HepG2 (cell line): ENCODE results near the gene SSC4D. TPM values are rescaled to one million over a fixed set of nuclear protein-coding genes. Genes with fewer than 3 reads are reported as not detected.

Experiments
- ARID2 ChIP-seq: sonication (generic); formaldehyde crosslinking; IDR thresholded peaks from 2 replicates; pipeline ENCODE4 v1.8.1; 2022; ENCODE audit warnings: mild to moderate bottlenecking, missing genetic modification reagents, borderline replicate concordance
- ARNT2 ChIP-seq: sonication (generic); formaldehyde crosslinking; IDR thresholded peaks from 2 replicates; pipeline ENCODE4 v1.8.0; 2022; ENCODE audit warnings: mild to moderate bottlenecking, low read depth, missing genetic modification reagents, moderate library complexity
- DR1 ChIP-seq: sonication (generic); formaldehyde crosslinking; IDR thresholded peaks from 2 replicates; pipeline ENCODE4 v1.8.0; 2021; ENCODE audit warnings: mild to moderate bottlenecking, missing genetic modification reagents, inconsistent platforms
- GFI1 ChIP-seq: sonication (generic); formaldehyde crosslinking; IDR thresholded peaks from 2 replicates; pipeline ENCODE4 v1.5.0; 2020; ENCODE audit warnings: missing genetic modification reagents, mild to moderate bottlenecking, borderline replicate concordance
- MYNN ChIP-seq: sonication (generic); formaldehyde crosslinking; IDR thresholded peaks from 2 replicates; pipeline ENCODE4 v1.4.0; 2020; ENCODE audit warnings: mild to moderate bottlenecking, low read depth, missing genetic modification reagents
- NR2C2 ChIP-seq: sonication (generic); formaldehyde crosslinking; IDR thresholded peaks from 2 replicates; pipeline ENCODE4 v1.4.0; 2020; ENCODE audit warnings: missing genetic modification reagents, mild to moderate bottlenecking, moderate library complexity, borderline replicate concordance
- PHF8 ChIP-seq: sonication (generic); formaldehyde crosslinking; IDR thresholded peaks from 2 replicates; pipeline ENCODE4 v1.5.0; 2020; ENCODE audit warnings: missing genetic modification reagents
- POLR2AphosphoS2 ChIP-seq: IDR thresholded peaks from 2 replicates; pipeline ENCODE4 v1.6.1; 2011; ENCODE audit warnings: low read depth, low read length, improper control_type of control experiment
- SIN3A ChIP-seq: IDR thresholded peaks from 2 replicates; pipeline ENCODE4 v1.6.1; 2011; ENCODE audit warnings: low read depth, mild to moderate bottlenecking, control low read depth, low read length, borderline replicate concordance
- ZBTB38 ChIP-seq: sonication (generic); formaldehyde crosslinking; IDR thresholded peaks from 2 replicates; pipeline ENCODE4 v1.5.1; 2020; ENCODE audit warnings: mild to moderate bottlenecking, missing genetic modification reagents
- ZNF235 ChIP-seq: sonication (generic); formaldehyde crosslinking; IDR thresholded peaks from 2 replicates; pipeline ENCODE4 v1.8.1; 2023; ENCODE audit warnings: mild to moderate bottlenecking, missing genetic modification reagents, borderline replicate concordance
- ZNF563 ChIP-seq: sonication (generic); formaldehyde crosslinking; IDR thresholded peaks from 2 replicates; pipeline ENCODE4 v1.8.0; 2022; ENCODE audit warnings: mild to moderate bottlenecking, moderate library complexity, missing genetic modification reagents
- ZNF788 ChIP-seq: sonication (generic); formaldehyde crosslinking; IDR thresholded peaks from 2 replicates; pipeline ENCODE4 v1.5.0; 2020; ENCODE audit warnings: mild to moderate bottlenecking, missing genetic modification reagents, borderline replicate concordance
- polyA plus RNA-seq, 8 experiments: library from polyadenylated mRNA; depleted of rRNA in 3 of 8; stranded (reverse) in 7 of 8; unstranded in 1 of 8; fragments of >200 nt; fragmentation: Illumina TruSeq in 4 of 8; extraction: Trizol in 4 of 8; gene quantifications; 2 replicates each; pipeline versions ENCODE4 v1.2.1 to v1.2.3, GENCODE V29; 2011 to 2016; ENCODE audit warnings: low read depth in 4 of 8, missing spikeins in 1 of 8, mixed read lengths in 1 of 8; ENCODE audit not compliant: insufficient read depth in 1 of 8
- total RNA-seq, 5 experiments: library from RNA; depleted of rRNA; stranded (reverse); fragments of >200 nt; fragmentation: Illumina TruSeq; extraction: Trizol; gene quantifications; 2 replicates each; pipeline ENCODE4 v1.2.3, GENCODE V29; 2016; ENCODE audit warnings: low read depth in 1 of 5
- TF ChIP-seq, protein P1 (sequence below): sonication (generic); formaldehyde crosslinking; IDR thresholded peaks from 2 replicates; pipeline ENCODE4 v1.4.0; 2020; ENCODE audit warnings: missing genetic modification reagents, mild to moderate bottlenecking, borderline replicate concordance
- TF ChIP-seq, protein P2 (sequence below): sonication (generic); formaldehyde crosslinking; IDR thresholded peaks from 2 replicates; pipeline ENCODE4 v1.4.0; 2020; ENCODE audit warnings: low read depth, missing genetic modification reagents
- TF ChIP-seq, protein P3 (sequence below): sonication (generic); formaldehyde crosslinking; IDR thresholded peaks from 2 replicates; pipeline ENCODE4 v1.4.0; 2020; ENCODE audit warnings: missing genetic modification reagents, borderline replicate concordance
- TF ChIP-seq, protein P4 (sequence below): sonication (generic); formaldehyde crosslinking; conservative IDR thresholded peaks from 2 replicates; pipeline ENCODE4 v1.8.1; 2023; ENCODE audit warnings: missing genetic modification reagents

Gene SSC4D
- total and polyA plus RNA-seq, 2 of the 13 experiments (the other 11 are each of a cell fraction or from before 2014, with no cell fraction given), result 33.3 to 63.8 TPM

DNA sequence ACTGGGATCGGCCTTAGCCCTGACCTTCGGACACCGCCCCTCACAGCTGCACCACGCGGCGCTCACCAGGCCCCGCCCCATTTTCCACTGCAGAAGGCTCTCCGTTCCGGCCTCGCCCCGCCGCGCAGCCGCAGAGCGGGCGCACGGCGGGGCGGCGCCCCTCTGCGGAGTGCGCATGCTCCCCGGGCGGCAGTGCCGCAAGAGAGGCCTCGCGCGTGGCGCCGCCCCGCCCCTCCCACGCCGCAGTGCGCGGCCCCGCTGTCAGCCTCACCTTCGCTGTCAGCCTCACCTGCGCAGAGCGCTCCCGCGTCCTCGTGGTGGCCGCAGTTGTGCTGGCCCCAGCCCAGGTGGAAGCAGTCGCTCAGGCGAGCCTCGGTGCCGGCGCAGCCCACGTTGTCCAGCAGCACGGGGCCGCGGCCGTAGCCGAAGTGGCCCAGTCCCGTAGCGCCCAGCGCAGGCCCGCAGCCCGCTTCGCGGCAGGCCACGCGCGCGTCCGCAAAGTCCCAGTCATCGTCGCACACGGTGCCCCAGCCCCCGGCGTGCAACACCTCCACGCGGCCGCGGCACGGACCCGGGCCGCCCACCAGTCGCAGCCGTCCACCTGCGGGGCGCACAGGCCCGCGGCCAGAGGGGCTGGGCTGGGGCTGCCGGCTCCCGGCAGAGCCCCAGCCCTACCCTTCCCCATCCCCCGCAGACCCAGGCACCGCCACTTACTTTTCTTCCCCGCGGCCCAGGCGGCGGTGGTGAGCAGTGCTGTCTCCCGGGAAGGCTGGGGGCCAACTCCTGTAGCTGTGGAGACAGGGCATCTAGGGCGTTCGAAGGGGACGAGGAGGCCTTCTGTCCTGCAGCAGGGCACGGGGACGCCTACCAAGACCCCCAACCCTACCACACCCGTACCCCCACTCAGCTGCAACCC, 16.1 kb downstream of the SSC4D start (continued):
- peak; percentile 89 for TF ChIP-seq PHF8
- TF ChIP-seq, protein P1, sequence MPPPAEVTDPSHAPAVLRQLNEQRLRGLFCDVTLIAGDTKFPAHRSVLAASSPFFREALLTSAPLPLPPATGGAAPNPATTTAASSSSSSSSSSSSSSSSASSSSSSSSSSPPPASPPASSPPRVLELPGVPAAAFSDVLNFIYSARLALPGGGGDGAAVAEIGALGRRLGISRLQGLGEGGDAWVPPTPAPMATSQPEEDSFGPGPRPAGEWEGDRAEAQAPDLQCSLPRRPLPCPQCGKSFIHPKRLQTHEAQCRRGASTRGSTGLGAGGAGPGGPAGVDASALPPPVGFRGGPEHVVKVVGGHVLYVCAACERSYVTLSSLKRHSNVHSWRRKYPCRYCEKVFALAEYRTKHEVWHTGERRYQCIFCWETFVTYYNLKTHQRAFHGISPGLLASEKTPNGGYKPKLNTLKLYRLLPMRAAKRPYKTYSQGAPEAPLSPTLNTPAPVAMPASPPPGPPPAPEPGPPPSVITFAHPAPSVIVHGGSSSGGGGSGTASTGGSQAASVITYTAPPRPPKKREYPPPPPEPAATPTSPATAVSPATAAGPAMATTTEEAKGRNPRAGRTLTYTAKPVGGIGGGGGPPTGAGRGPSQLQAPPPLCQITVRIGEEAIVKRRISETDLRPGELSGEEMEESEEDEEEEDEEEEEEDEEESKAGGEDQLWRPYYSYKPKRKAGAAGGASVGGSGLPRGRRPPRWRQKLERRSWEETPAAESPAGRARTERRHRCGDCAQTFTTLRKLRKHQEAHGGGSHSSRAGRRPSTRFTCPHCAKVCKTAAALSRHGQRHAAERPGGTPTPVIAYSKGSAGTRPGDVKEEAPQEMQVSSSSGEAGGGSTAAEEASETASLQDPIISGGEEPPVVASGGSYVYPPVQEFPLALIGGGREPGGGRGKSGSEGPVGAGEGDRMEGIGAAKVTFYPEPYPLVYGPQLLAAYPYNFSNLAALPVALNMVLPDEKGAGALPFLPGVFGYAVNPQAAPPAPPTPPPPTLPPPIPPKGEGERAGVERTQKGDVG (CRISPR knock-in tag), result no peak; the same call in 1 of the 2 replicates
- TF ChIP-seq ZBTB38 (CRISPR knock-in tag), result peak; percentile 54; the same call in 1 of the 2 replicates
- no peak for TF ChIP-seq ZNF235 (CRISPR knock-in tag)
- TF ChIP-seq ZNF788, result no peak; the same call in 1 of the 2 replicates
- peak; percentile 97 for TF ChIP-seq ARNT2 (CRISPR knock-in tag)
- peak; percentile 95 for TF ChIP-seq ZNF563
- TF ChIP-seq, protein P2, sequence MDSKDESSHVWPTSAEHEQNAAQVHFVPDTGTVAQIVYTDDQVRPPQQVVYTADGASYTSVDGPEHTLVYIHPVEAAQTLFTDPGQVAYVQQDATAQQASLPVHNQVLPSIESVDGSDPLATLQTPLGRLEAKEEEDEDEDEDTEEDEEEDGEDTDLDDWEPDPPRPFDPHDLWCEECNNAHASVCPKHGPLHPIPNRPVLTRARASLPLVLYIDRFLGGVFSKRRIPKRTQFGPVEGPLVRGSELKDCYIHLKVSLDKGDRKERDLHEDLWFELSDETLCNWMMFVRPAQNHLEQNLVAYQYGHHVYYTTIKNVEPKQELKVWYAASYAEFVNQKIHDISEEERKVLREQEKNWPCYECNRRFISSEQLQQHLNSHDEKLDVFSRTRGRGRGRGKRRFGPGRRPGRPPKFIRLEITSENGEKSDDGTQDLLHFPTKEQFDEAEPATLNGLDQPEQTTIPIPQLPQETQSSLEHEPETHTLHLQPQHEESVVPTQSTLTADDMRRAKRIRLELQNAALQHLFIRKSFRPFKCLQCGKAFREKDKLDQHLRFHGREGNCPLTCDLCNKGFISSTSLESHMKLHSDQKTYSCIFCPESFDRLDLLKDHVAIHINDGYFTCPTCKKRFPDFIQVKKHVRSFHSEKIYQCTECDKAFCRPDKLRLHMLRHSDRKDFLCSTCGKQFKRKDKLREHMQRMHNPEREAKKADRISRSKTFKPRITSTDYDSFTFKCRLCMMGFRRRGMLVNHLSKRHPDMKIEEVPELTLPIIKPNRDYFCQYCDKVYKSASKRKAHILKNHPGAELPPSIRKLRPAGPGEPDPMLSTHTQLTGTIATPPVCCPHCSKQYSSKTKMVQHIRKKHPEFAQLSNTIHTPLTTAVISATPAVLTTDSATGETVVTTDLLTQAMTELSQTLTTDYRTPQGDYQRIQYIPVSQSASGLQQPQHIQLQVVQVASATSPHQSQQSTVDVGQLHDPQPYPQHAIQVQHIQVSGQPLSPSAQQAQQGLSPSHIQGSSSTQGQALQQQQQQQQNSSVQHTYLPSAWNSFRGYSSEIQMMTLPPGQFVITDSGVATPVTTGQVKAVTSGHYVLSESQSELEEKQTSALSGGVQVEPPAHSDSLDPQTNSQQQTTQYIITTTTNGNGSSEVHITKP (CRISPR knock-in tag), result no peak
- peak; percentile 33; the same call in 1 of the 2 replicates for TF ChIP-seq GFI1 (CRISPR knock-in tag)
- TF ChIP-seq MYNN (CRISPR knock-in tag), result no peak
- no peak; the same call in 1 of the 2 replicates for TF ChIP-seq DR1 (CRISPR knock-in tag)
- TF ChIP-seq, protein P3, sequence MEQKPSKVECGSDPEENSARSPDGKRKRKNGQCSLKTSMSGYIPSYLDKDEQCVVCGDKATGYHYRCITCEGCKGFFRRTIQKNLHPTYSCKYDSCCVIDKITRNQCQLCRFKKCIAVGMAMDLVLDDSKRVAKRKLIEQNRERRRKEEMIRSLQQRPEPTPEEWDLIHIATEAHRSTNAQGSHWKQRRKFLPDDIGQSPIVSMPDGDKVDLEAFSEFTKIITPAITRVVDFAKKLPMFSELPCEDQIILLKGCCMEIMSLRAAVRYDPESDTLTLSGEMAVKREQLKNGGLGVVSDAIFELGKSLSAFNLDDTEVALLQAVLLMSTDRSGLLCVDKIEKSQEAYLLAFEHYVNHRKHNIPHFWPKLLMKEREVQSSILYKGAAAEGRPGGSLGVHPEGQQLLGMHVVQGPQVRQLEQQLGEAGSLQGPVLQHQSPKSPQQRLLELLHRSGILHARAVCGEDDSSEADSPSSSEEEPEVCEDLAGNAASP, result peak; percentile 7; the same call in 1 of the 2 replicates
- peak; percentile 42; the same call in 1 of the 2 replicates for TF ChIP-seq SIN3A
- TF ChIP-seq POLR2AphosphoS2, result no peak
- TF ChIP-seq ARID2 (CRISPR knock-in tag), result peak; percentile 19; the same call in 1 of the 2 replicates
- TF ChIP-seq NR2C2 (CRISPR knock-in tag), result peak; percentile 41; the same call in 1 of the 2 replicates
- TF ChIP-seq, protein P4, sequence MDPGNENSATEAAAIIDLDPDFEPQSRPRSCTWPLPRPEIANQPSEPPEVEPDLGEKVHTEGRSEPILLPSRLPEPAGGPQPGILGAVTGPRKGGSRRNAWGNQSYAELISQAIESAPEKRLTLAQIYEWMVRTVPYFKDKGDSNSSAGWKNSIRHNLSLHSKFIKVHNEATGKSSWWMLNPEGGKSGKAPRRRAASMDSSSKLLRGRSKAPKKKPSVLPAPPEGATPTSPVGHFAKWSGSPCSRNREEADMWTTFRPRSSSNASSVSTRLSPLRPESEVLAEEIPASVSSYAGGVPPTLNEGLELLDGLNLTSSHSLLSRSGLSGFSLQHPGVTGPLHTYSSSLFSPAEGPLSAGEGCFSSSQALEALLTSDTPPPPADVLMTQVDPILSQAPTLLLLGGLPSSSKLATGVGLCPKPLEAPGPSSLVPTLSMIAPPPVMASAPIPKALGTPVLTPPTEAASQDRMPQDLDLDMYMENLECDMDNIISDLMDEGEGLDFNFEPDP (CRISPR knock-in tag), result 0 out of 2 replicates have a peak, but pooled peaks have one; percentile 88
